Vagina (tissue), 2 donors: ENCODE results near the gene HRK. TPM values are rescaled to one million over a fixed set of nuclear protein-coding genes. Genes with fewer than 3 reads are reported as not detected.

Experiments used
- DNase-seq, 2 donors: peaks; one replicate each; pipeline ENCODE4 v3.0.0-alpha.2; 2017; ENCODE audit errors: extremely low spot score in 2 of 2
- H3K27ac ChIP-seq: fragments of 200-600 bp; sonication (generic); one replicate; pipeline ENCODE4 v1.5.1; 2019
- H3K27me3 ChIP-seq: fragments of 200-600 bp; sonication (generic); one replicate; pipeline ENCODE4 v1.5.1; 2019
- H3K36me3 ChIP-seq, 2 donors: fragments of 200-600 bp; sonication (generic); one replicate each; pipeline ENCODE4 v1.5.1; 2017 to 2019
- H3K4me1 ChIP-seq: fragments of 200-600 bp; sonication (generic); one replicate; pipeline ENCODE4 v1.5.1; 2019
- H3K4me3 ChIP-seq, 2 donors: fragments of 200-600 bp; sonication (generic); 1 replicate in 1 of 2; 2 replicates in 1 of 2; pipeline ENCODE4 v1.5.1; 2016 to 2019
- H3K9me3 ChIP-seq: fragments of 200-600 bp; sonication (generic); one replicate; pipeline ENCODE4 v1.5.1; 2019
- CTCF ChIP-seq, 3 experiments: fragments of 450-650 bp in 2 of 3; fragments of 200-600 bp in 1 of 3; sonication (generic) in 1 of 3; IDR thresholded peaks; one replicate each; pipeline ENCODE4 v1.5.1; 2017 to 2019; ENCODE audit warnings: antibody characterized with exemption in 3 of 3, mild to moderate bottlenecking in 2 of 3, moderate library complexity in 2 of 3
- POLR2A ChIP-seq, 2 donors: fragments of 450-650 bp; IDR thresholded peaks; one replicate each; pipeline ENCODE4 v1.6.1; 2017; ENCODE audit warnings: antibody characterized with exemption in 2 of 2, mild to moderate bottlenecking in 2 of 2, moderate library complexity in 2 of 2
- POLR2AphosphoS5 ChIP-seq, 2 donors: sonication (generic); formaldehyde crosslinking; IDR thresholded peaks; one replicate each; pipeline ENCODE4 v1.9.0; 2017; ENCODE audit warnings: antibody characterized with exemption in 2 of 2, mild to moderate bottlenecking in 2 of 2, low read depth in 1 of 2; ENCODE audit not compliant: insufficient read depth in 1 of 2
- intact Hi-C: fragments of 100-400 bp; cut with DNase I; formaldehyde crosslinking; loops from one replicate; pipeline ENCODE4 v1.15.1; 2023
- total RNA-seq: library from RNA; depleted of rRNA; stranded (reverse); fragments of >200 nt; gene quantifications from one replicate; pipeline ENCODE4 v1.2.3, GENCODE V29; 2016

HRK gene
- total RNA-seq, 1 donor from 2014 or later, result not detected

DNA sequence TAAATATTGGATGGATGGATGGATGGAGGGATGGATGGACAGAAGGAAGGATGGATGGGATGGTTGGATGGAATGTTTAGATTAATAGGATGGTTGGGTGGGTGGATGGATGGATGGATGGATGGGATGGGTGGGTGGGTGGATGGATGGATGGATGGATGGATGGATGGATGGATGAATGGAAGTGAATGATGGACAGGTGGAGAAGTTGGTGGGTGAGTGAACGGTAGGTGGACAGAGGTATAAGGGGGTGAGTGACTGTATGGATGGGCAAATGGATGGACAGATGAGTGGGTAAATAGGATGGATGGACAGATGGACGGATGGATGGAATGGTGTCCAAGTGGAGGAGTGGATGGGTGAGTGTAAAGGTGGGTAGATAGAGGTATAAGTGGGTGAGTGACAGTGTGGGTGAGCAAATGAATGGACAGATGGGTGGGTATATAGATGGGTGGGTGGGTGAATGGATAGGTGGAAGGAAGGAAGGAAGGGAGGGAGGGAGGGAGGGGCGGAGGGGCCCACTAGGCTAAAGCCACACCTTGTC lies 41.9 kb downstream of the HRK start:
- TF ChIP-seq POLR2AphosphoS5 (IDR thresholded peaks at IDR 0.05; ENCODE audit: insufficient read depth in 1 of 2, low read depth in 1 of 2) (no peak), CTCF (IDR thresholded peaks at IDR 0.05) (no peak), POLR2A (IDR thresholded peaks at IDR 0.05) (no peak)
- no peaks in the 10 kb centered on the region for H3K9me3 ChIP-seq
- intact Hi-C loops, result no loop called here
- no peaks in the 10 kb centered on the region for H3K27me3 ChIP-seq
- no peak overlapping the region for H3K4me3 ChIP-seq
- no peaks in the 10 kb centered on the region for H3K4me1 ChIP-seq
- DNase-seq, result no peak
- H3K27ac ChIP-seq, result no peak overlapping the region
- no peaks in the 10 kb centered on the region for H3K36me3 ChIP-seq

GRCh38 chr12:116838365-116838764 lies 42.9 kb downstream of the HRK start:
- no peaks in the 10 kb centered on the region for H3K9me3 ChIP-seq
- intact Hi-C loops, result no loop called here
- H3K4me3 ChIP-seq, result no peak overlapping the region
- H3K36me3 ChIP-seq, result no peaks in the 10 kb centered on the region
- H3K27ac ChIP-seq, result no peak overlapping the region
- no peaks in the 10 kb centered on the region for H3K4me1 ChIP-seq
- no peak for TF ChIP-seq CTCF (IDR thresholded peaks at IDR 0.05)
- no peak for TF ChIP-seq POLR2AphosphoS5 (IDR thresholded peaks at IDR 0.05; ENCODE audit: insufficient read depth in 1 of 2, low read depth in 1 of 2)
- TF ChIP-seq POLR2A (IDR thresholded peaks at IDR 0.05), result no peak
- no peak for DNase-seq
- H3K27me3 ChIP-seq, result no peaks in the 10 kb centered on the region

- H3K9me3 ChIP-seq, result no peaks in the 10 kb centered on the region
- TF ChIP-seq CTCF (IDR thresholded peaks at IDR 0.05) (no peak), POLR2AphosphoS5 (IDR thresholded peaks at IDR 0.05; ENCODE audit: insufficient read depth in 1 of 2, low read depth in 1 of 2) (no peak), POLR2A (IDR thresholded peaks at IDR 0.05) (no peak)
- H3K27me3 ChIP-seq, result no peaks in the 10 kb centered on the region
- H3K4me3 ChIP-seq, result no peak overlapping the region
- no peak for DNase-seq
- no peaks in the 10 kb centered on the region for H3K4me1 ChIP-seq
- no peak overlapping the region for H3K27ac ChIP-seq
- H3K36me3 ChIP-seq, result no peaks in the 10 kb centered on the region
- intact Hi-C loops, result no loop called here
These were observed 44.1 kb downstream of the HRK start for GRCh38 chr12:116837097-116837496.

DNA sequence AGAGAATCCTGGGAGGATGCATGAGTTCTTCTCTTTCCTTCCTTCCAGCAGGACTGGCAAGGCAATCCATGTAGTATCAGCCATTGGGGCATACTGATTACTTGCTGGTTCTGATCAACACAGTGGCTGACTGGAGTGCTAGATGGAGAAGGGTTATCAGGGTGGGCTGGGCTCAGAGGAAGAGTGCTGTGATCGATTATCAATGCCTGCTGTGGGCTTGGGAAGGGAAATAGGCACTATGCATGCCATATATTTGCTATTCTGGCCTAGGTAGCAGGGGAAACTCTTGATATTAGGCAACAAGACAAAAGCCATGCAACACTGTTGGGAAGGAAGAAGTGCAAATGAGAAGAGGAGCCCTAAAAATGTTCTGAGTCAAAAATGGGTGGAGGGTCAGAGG lies 45.8 kb downstream of the HRK start:
- no peaks in the 10 kb centered on the region for H3K9me3 ChIP-seq
- DNase-seq, result no peak
- H3K4me1 ChIP-seq, result no peaks in the 10 kb centered on the region
- no peaks in the 10 kb centered on the region for H3K36me3 ChIP-seq
- no peaks in the 10 kb centered on the region for H3K27me3 ChIP-seq
- intact Hi-C loops, result no loop called here
- no peak overlapping the region for H3K27ac ChIP-seq
- no peak for TF ChIP-seq POLR2A (IDR thresholded peaks at IDR 0.05)
- TF ChIP-seq CTCF (IDR thresholded peaks at IDR 0.05), result no peak
- no peak for TF ChIP-seq POLR2AphosphoS5 (IDR thresholded peaks at IDR 0.05; ENCODE audit: insufficient read depth in 1 of 2, low read depth in 1 of 2)
- H3K4me3 ChIP-seq, result no peak overlapping the region

DNA sequence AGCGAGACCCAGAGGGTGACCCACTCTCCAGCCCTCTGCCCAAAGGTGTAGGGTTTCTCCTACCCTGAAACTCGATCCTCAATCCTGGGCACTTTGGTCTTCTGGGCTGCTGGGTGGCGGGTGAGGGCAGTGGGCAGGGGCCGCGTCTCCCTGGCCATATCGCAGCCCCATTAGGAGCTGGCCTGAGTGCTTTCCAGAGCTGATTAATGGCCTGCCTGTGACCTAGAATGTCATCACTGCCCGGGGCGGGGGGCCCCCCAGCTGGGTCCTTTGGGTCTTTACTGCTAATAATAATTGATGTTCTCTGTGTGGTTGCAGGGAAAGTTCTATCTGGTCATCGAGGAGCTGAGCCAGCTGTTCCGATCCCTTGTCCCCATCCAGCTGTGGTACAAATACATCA lies 47.8 kb downstream of the HRK start:
- Histone ChIP-seq H3K36me3 (no peaks in the 10 kb centered on the region), H3K27me3 (no peaks in the 10 kb centered on the region), H3K9me3 (no peaks in the 10 kb centered on the region), H3K27ac (no peak overlapping the region), H3K4me1 (no peaks in the 10 kb centered on the region), H3K4me3 (no peak overlapping the region)
- DNase-seq, result no peak
- TF ChIP-seq CTCF (IDR thresholded peaks at IDR 0.05) (no peak), POLR2AphosphoS5 (IDR thresholded peaks at IDR 0.05; ENCODE audit: insufficient read depth in 1 of 2, low read depth in 1 of 2) (no peak), POLR2A (IDR thresholded peaks at IDR 0.05) (no peak)
- intact Hi-C loops, result no loop called here
